GM21717 (cell line): ENCODE data around the gene YPEL1.
"Not testable (repeated sequence)": the region's sequence is repeated elsewhere in the genome, so short reads cannot be mapped to it uniquely, and the experiment has no call there.

Source experiments
- ATAC-seq: cut with Tn5 transposase; IDR thresholded peaks from one replicate; pipeline ENCODE4 v1.9.1; 2021; ENCODE audit warnings: mild to moderate bottlenecking, moderate library complexity; ENCODE audit not compliant: unreplicated experiment

Gene YPEL1

DNA sequence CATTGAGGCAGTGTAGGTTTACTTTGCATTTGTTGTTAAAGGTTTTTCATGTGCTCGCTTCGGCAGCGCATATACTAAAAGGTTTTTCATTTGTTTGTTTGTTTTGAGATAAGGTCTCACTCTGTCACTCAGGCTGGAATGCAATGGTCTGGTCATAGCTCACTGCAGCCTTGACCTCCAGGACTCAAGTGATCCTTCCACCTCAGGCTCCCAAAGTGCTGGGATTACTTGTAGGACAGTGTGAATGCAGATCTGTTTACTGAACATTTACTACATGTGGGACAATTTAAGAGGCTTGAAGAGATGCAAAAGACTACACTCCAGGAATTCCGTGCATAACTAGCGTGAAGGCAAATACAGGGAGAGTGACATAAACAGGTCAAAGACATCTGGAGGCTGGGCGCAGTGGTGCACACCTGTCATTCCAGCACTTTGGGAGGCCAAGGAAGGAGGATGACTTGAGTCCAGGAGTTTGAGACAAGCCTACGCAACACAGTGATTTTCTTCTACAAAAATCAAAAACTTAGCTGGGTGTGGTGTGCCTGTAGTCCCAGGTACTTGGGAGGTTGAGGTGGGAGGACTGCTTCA, 34.1 kb downstream of the YPEL1 start:
- ATAC-seq = no peak

DNA sequence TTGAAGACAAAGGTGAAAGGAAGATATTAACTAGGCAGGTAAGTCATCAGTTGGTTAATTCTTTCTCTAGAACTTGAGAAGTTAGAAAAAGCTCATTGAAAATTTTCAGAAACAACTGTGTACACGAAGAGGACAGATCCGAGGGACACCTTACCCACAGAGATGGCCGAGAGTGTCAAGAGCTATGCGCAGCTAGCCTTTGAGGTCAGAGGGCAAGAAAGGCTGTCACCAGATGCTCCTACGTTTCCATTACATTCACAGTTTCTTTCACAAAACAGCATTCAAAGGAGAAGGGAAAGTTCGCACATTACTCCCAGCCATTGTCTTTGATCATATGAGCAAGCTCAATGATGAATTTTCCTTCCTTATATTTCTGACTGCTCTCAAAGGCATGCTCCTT, 34.8 kb downstream of the YPEL1 start:
- no peak for ATAC-seq

DNA sequence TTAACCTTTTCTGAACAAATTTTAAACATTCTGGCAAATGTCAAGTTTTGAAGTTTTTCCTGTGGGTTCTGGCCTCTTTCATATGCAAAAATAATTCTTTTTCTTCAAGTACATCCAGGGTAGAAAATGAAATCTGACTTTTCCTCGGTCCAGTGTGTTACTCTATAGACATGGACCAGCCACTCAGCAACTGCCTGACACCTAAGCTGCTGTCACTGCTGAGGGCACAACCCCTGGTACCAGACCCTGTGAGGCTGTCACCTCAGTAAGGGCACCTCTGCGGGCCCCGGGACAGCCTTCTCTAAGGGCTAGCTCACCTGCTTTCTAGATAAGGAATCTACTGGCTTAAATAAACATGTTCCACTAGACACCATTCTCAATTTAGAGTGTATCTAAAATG, 36.0 kb downstream of the YPEL1 start:
- ATAC-seq = no peak

DNA sequence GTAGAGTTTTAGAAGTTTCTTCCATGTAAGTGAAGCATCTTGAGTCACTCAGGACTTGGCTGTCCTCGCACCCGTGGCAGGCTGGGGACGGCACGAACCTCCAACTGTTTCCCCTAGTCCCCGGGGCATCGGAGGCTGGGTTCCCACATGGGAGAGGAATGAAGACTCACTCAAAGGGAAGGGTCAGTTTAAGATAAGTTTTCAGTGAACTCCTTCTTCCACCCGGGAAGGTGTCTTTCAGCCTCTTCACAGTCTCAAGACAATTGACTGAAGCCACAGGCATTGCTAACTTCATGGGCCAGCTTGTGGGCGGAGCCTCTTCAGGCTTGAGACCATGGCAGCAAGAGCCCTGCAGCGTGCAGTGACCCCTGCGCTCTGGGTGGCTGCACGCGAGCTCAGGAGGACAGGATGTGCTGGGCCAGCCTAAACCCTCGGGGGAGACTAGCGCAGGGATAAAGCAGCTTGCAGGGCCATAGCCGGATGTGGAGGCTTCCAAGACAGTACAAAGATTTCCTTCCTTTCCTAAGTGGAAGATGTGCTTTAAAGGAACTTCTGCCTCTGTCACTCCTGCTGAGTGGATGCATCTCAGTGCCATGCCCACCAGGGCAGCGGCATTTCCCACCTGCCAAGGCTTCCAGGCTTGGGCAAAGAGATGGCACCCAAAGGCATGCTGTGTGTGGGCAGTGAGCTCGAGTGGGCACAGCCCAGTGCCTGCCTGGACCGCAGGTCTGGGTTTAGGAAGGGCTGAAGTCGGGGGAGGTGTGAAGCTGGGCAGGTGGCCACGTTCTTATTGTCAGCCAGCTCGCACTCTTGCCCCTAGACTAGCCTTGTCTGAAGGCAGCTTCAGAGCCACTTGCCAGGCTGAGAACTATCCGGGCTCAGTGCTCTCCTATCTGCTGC, 36.9 kb downstream of the YPEL1 start:
- no peak for ATAC-seq

DNA sequence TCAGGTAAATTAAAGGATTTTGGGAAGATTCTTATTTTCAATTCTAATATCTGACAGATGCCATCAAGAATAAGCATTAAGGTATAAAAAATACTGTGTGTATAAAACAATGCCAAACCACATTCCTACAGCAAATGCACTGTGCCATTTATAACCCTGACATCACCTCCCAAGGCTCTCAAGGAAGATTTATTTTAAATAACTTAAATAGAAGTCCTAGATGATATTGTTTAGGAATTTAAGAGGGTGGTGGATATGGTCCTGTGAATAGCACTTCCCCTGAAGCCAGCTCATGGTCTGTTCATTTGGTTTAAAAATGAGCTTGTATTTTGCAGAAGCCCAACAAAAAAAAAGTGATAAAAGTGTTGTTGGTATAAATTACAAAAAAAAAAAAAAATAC, 37.7 kb downstream of the YPEL1 start:
- ATAC-seq = no peak

DNA sequence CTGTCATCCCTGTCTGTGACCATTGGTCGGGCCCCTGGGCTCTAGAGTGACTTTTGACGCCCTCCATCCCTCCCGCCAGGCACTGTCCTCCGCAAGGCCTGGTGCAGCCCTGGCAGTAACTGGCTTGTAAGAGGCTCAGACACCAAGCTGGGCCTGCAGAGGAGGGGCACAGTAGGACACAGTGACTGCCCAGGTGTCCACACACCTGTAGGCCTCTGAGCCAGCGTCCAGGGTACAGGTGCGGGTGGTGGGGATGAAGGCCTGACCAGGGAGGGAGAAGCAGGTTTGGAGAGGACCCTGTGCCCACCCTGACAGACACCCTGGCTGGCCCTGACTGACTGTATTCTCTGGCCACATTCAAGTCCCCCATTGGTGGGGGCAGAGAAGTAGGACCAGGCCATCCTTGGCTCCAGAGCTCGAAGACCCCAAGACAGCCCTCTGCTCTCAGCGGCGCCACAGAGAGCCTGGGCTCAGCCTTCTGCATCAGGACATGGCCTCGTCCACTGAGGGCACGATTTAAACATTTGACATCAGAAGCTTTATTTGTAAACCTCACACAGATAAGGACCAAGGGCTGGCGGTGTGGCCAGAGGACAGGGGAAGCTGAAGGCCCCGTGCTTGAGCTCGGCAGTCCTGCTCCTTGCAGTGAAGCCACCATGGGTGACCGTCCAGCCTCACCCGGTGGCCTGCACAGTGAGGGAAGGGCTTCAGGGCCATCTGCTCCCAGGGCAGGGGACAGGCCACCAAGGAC, 38.4 kb downstream of the YPEL1 start:
- no peak for ATAC-seq

DNA sequence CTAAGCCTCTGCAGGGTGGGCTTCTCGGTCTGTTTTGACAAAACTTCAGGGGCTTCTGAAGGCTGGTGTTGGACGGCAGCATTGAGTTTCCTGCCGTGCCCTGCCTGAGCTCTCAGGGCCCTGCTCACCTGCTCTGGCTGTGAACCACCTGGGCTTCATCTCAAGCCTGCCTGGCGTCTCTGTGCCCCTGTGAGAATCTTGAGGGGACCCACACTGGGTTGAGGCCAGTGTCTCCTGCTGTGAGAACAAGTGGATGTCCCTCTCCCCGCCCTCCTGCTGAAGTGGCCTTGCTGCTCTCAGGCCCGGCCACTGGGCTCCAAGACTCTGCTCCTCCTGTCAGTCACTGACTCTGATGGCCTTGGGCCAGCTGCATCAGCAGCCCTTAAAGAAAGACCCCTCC, 39.5 kb downstream of the YPEL1 start:
- no peak for ATAC-seq

DNA sequence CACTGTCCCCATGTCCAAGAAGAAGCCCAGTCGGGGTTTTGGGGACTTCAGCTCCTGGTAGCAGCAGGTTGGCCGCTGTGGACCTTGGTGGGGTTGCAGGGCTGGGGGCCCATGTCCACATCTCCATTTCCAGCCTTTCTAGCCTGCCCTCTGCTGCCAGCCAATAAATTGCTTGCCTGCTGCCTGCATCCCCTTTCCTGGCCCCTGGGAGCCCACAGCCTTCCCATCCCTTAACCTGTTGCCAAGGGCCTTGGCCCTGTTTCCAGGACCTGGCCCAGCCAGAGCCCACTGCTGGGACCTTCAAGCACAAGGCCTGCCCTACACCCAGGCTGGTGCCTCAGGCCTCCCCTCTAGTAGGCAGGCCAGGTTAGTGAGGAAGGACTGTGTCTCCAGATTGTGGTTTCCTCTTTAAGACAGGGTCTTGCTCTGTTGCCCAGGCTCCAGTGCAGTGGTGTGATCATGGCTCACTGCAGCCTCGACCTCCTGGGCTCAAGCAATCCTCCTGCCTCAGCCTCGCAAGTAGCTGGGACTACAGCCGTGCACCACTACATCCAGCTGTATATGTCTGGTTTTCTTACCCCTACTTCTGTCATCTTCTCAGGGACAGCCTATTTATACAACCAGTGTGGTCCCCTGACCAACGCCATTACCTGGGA, 40.0 kb downstream of the YPEL1 start:
- no peak for ATAC-seq

DNA sequence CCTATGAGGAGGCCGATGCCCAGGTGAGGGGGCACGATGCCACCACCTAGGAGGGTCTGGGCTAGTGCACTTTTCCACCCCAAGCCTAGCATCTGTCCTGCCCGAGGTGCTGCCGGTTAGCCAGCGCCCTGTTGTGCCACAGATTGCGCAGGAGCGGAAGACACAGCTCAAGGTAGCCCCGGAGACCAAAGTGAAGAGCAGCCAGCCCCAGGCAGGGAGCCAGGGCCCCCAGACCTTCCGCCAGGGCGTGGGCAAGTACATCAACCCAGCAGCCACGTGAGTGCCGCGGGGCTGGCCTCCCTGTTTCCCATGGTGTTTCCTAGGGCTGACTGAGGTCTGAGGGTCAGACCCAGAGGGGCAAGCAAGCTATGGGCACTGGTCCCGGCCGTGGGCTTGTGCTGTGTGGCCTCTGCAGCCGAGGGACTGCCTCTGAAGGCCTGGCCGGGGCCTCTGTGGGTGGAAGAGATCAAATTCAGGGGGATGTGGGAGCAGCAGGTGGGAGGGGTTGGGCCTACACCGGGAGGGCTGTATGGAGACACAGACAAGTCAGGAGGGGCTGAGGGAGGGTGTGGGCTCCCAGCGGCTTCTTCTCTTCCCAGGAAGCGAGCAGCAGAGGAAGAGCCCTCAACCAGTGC, 40.7 kb downstream of the YPEL1 start:
- ATAC-seq = no peak

DNA sequence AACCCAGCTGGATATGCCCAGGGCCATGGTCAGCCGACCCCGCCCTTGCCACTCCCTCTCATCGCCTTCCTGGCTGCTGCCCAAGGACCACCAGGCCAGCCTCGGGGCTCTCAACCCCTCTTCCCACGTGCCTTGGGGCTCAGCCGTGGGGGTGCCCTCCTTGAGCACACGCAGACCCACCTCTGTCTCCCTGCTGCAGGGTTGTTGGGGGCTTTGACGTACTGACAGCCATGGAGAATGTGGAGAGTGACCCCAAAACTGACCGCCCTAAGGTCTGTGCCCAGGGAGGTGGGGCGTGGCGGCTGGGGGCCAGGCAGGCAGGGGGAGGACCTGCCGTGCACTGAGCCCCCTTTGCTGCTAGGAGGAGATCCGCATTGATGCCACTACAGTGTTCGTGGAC, 41.2 kb downstream of the YPEL1 start:
- ATAC-seq = no peak

DNA sequence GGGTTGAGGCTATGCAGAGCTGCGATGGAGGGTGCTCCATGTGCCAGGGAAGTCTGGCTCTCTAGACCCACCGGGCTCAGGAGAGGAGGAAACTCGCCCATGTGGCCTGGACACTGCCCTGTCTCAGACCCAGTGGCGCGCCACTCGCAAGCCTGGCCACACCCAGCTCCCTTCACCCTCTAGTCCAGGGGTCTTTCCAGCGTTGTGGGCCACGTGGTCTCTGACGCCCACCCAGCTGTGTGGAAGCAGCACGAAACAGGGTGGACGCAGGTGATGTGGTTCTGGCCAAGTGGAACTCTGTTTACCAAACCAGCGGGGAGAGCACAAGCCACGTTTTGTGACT, 41.6 kb downstream of the YPEL1 start:
- ATAC-seq = no peak

DNA sequence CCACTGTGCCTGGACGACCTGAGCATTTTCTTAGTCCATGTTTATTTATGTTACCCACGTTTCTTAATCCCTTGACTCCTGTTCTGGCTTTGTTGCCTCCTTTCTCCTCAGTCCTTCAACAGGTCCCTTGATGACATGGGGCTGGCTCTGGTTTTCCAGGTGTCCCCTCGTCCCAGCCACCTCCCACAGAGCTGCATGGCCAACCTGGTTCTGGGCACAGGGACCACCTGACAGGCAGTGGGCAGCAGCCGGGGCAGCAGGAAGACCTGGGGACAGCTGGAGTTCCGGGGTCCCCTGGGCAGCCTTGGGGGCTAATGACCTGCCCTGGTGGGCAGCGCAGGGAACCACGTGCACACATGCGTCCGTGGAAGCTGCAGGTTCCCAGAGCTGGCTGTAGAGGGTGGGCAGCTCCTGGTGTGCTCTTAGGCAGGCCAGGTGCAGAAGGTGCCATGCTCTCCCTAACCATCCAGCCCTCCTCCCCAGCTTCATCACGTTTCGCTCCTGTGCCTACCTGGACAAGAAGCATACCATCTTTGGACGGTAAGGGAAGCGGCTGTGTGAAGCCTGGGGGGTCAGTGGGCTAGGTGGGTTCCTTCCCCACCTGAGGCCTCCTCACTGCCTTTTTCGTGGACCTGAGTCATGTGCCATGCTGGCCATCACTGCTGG, 42.1 kb downstream of the YPEL1 start:
- ATAC-seq = no peak

DNA sequence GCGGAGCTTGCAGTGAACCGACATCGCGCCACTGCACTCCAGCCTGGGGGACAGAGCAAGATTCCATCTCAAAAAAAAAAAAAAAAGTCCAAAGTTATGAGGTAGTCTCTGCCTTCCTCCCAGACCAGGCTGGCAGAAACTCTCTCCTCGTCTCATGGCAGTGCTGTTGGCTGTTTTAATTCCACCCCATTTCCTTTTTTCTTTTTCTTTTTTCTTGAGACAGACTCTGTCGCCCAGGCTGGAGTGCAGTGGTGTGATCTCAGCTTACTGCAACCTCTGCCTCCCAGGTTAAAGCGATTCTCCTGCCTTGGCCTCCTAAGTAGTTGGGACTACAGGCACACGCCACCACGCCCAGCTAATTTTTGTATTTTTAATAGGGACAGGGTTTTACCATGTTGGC, 42.7 kb downstream of the YPEL1 start:
- ATAC-seq = not testable (repeated sequence)

DNA sequence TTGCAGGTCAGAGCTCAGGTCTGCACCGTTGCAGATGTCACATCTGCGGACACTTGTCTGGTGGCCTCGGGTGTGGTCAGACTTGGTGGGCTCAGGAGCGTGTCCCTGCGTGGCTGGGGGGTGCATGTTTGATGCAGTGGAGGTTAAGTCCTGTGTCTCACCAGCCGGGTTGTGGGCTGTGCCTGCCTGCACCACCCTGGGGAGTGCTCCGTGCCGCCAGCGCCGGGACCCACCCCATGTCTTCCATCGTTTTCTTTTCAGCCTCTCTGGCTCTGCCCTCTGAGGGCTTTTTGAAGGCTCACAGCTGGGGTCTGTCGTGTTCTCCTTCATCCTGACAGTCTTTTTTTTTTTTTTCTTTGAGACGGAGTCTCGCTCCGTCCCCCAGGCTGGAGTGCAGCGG, 43.8 kb downstream of the YPEL1 start:
- ATAC-seq = no peak

DNA sequence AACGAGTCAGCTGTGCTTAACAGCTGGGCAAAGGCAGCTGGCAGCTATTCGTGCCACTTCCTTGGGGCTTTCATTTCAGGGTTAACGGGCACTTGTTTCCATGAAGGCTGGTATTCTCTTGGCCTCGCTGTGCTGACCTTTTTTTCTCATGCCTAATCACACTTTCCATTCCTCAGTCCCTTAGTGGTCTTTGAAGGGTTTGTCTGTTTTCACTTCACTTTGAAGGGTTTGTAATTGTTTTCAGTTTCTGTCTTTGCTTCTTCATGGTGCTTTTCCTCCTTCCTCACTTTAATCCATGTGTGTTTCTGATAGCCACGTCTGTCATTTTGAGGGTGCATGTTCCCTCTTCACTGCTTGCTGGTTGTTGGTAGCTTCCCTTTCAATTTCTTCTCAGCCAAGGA, 45.2 kb downstream of the YPEL1 start:
- no peak for ATAC-seq

DNA sequence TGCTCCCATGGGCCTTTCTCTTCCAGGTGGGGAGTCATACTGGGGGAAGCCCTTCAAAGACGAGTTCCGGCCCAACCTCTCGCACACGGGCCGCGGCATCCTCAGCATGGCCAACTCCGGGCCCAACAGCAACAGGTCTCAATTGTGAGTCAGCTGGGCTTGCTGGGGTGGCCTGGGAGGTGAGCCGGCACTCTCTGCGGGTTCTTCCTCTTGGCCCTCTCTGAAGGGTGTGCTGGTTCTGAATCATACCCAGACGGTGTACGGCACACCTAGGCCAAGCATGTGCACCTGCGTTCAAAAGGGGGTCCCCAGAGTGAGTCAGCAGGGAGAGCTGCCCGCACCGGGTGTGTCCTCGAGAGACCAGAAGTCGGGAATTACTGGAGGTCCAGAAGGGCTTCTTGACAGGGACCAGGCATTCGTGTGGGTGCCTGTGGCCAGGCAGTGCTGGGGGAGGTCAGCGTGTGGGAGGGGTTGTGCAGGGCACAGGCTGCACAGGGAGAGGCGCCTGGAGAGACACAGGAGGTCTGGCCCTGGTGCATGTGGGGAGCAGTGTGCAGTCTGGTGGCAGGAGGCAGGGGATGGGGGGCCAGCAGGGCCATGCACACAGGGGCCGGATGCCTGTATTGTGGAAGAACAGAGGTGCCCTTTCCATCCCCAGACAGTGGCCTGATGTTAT, 46.8 kb downstream of the YPEL1 start:
- ATAC-seq = no peak

DNA sequence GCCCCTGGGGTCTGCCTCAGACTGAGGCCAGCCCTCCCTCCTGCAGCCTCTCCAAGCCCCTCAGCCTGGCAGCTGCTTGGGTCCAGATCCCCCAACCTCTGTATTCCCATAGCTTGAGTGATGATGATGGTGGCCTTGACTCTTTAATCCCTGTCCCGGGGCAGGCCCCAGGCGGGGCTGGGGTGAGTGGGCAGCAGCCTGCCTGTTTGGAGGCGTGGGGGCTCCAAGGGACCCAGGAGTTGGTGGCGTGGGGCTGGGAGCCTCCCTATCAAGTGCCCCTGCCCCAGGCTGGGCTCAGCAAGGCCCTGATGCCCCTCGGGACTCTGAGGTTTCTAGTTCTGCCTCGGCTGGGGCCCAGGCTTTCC, 47.3 kb downstream of the YPEL1 start:
- no peak for ATAC-seq

DNA sequence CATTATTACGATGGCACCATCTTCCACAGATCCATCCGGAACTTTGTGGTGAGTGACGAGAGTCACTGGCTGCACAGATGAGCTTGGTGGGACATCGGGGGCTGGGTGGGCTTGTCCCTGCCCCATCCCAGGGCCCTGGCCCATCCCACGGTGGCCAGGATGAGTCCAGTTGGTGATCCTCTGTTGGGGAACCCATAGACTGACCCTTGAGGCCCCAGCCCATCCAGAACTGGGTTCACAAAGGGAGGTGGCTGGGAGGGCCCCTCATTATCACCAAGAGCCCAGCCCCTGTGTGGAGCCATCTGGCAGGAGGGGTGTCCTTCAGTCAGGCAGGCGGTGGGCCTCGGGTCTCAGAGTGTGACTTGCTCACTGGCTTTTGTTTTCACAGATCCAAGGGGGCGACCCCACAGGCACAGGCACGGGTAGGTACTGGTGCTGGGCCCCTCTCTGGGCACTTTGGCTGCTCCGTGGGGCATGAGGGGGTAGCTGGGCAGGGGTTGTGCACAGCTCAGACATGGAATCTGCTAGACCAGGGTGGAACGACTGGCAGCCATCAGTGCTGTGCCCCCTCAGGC, 47.8 kb downstream of the YPEL1 start:
- no peak for ATAC-seq

DNA sequence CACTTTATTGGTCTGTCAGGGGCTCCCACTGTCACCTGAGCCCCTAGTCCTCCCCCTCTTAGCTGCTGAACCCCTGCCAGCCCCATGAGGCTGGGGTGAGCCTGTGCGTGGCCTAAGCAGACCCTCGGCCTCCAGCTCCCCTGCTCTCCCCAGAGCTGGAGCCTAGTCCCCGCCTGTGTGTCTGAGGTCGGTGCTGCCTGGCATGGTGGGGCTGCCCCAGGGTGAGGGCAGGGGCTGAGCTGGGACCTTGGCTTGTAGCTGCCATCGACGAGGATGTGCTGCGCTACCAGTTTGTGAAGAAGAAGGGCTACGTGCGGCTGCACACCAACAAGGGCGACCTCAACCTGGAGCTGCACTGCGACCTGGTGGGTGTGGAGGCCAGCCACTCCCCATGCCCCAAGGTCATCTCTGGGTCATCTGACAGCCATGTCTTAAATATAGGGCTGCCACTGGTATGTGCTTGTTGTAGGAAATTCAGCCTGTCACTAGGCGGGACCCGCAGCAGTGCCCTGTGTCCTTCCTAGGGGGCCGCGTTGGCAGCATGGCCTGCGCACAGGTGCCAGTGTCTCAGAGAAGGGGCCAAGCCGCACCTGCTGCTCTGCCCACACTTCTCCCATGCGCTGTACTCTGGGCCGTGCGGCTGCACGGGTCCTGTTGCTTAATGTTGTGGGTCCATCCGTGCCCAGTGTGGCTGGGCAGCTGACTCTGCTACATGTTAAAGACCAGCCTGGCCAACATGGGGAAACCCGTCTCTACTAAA, 48.8 kb downstream of the YPEL1 start:
- ATAC-seq = no peak
